ENCODE data around the gene IVL.

Gene IVL

DNA sequence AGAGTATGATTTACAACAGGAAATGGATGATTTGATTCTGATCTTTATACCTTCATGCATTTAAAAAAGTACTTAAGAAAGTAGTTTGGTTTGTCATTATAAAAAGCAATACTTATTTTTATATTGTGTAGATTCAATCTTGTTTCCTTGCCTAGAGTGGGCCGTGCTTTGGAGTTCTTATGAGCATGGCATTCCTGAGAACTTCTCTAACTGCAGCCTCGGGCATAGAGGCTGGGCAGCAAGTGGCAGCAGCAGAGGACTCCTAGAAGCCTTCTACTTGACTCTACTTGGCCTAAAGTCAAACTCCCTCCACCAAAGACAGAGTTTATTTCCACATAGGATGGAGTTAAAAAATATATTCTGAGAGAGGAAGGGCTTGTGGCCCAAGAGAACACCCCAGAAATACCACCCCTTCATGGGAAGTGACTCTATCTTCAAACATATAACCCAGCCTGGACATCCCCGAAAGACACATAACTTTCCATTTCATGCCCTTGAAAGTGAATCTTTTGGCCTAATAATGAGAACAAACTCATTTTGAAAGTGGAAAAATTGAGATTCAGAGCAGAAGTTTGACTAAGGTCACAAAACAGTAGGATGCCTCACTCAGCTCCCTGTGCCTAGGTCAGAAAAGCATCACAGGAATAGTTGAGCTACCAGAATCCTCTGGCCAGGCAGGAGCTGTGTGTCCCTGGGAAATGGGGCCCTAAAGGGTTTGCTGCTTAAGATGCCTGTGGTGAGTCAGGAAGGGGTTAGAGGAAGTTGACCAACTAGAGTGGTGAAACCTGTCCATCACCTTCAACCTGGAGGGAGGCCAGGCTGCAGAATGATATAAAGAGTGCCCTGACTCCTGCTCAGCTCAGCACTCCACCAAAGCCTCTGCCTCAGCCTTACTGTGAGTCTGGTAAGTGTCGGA lies at the start of gene IVL:
Gene IVL (plus strand): TSS at position 861 of the 916 bp plus-strand sequence. CDS start 1,252 bp downstream, outside the sequence.
- peak; percentile 81 for DNase-seq (ENCODE audit: low read depth, low spot score)
- peak within 1 kb of the TSS; percentile 96 for H3K27ac ChIP-seq

DNA sequence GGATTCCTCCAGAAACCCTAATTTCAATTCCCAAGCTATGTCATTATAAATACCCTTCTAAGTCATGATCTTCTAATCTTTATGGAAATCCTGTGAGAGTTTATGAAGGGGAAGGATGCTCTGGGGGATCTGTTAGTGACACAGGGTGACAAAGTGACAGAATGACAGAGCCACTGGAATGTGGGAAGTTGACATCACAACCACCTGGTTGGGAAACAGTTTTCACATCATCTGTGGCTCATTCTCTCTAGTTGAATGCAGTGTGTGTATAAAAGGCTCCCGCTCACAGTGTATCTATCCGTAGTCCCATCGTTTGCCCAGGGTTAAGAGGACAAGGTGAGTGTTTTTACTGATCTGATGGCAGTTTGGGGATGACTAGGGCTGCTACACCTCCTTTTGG lies 48.6 kb upstream of the IVL start, which contains the start of gene LCE7A:
Gene LCE7A (plus strand): TSS at position 301 of the 400 bp plus-strand sequence. CDS start 702 bp downstream, outside the sequence.
- DNase-seq (ENCODE audit: low read depth, low spot score) = no peak
- no peak within 1 kb of the TSS for H3K27ac ChIP-seq

- H3K27ac ChIP-seq = no peak overlapping the region
- DNase-seq (ENCODE audit: low read depth, low spot score) = no peak
Measured at GRCh38 chr1:152860129-152860528, 48.2 kb upstream of the IVL start.

- H3K27ac ChIP-seq = no peak overlapping the region
- DNase-seq (ENCODE audit: low read depth, low spot score) = no peak
Measured at GRCh38 chr1:152861374-152861773, 47.0 kb upstream of the IVL start.

DNA sequence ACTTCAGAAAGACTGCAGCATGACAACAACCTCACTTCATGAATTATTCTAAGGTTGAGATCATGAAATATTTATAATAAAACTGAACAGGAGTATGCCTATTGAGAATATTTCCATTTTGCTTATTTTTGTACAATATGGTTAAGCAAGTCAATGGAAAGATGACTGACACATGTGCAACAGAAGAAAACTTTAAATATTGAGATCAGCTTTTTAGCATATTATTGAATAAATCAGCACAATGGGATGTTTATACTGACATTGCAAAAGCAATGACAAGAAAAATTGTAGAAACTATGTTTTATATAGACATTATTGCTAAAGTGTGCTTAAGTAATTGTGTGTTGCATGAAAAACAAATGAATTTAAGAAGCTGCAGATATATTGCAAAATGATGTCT lies 43.9 kb upstream of the IVL start:
- no peak for DNase-seq (ENCODE audit: low read depth, low spot score)
- no peak overlapping the region for H3K27ac ChIP-seq

GRCh38 chr1:152866321-152866720 lies 42.0 kb upstream of the IVL start:
- DNase-seq (ENCODE audit: low read depth, low spot score) = no peak
- H3K27ac ChIP-seq = no peak overlapping the region

DNA sequence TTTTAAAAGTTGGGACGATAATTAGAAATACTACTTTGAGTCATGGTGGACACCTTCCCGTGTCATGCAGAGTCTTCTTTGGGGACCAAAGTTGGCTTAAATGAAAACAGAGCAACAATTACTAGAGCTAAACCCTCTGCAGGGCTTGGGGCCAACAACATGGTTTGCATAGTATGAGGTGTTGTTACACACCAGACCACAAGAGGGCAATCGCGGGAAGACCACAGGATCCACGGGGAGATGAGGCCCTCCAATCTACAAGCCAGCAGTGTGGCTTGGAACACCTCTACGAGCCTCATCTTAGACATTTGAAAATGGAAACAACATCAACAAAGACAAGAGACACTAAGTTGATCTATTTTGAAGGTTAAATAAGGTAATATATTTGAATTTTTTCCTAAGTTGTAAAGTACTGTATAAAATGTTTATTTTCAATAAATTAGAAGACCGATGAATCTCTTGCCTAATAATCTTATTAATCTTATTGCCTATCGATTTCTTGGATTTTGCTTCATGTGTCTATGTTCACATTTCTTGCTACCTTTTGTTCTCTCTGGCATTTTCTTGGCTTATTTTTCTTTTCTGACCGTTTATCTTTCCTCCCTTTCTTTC lies 38.4 kb upstream of the IVL start:
- no peak for DNase-seq (ENCODE audit: low read depth, low spot score)
- H3K27ac ChIP-seq = no peak overlapping the region

- H3K27ac ChIP-seq = no peak overlapping the region
Measured at GRCh38 chr1:152870831-152871730, 37.3 kb upstream of the IVL start.

DNA sequence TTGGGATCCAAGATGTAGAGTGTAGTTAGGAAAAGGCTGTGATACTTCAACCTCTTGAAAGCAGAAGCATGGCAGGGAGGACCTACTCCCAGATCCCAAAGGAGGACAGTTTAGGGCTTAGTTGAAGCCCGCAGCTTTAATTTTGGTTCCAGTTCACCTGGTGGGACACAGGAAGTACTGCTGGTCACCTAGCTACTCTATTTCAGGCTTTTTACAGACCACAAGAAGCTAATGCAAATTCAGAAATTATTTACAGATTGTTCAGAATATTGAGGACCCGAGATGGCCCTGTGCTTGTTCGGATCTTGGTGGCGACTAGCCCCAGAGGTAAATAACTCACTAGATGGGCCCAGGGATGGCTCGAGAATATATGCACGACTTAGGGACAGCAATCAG lies 36.6 kb upstream of the IVL start:
- no peak for DNase-seq (ENCODE audit: low read depth, low spot score)

More at GRCh38 chr1:152870831-152871730, 37.3 kb upstream of the IVL start:
- no peak for DNase-seq (ENCODE audit: low read depth, low spot score)

DNA sequence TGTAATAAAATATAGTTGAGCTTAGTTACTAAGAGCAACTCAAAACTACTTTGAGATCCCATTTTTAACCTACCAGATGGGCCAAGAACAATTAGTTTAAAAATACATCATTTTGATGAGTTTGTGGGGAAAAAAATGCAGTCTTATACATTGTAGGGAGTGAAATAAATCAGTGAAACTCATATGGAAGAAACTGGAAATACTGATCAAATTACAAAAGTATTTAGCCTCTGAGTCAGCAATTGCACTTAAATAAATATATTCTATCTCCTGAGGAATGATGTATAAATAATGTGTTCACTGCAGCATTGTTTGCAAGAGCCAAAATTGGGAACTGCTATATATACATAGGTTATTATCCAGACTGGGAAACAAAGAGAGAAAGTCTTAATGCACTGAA lies 34.9 kb upstream of the IVL start:
- DNase-seq (ENCODE audit: low read depth, low spot score) = no peak
- H3K27ac ChIP-seq = no peak overlapping the region

More for the DNA sequence above, 36.6 kb upstream of the IVL start:
- H3K27ac ChIP-seq = no peak overlapping the region

DNA sequence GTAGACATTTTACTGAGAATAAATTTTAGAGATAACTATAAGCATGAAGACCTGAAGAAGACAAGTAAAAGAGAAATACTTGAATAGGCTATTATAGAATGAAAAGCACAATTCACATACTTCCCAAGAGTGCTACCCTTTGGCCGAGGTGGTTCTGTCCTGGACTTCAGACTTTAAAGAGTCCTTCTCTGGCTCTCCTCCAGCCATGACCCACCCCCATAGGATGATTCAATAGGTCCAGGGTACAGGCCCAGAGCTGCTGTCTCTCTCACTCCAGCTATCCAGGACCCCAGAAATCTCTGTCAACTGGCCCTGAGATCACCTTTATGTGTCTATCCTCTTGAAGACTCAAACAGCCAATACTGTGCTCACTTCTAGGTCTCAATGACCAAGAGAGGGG lies 31.5 kb upstream of the IVL start:
- H3K27ac ChIP-seq = no peak overlapping the region
- no peak for DNase-seq (ENCODE audit: low read depth, low spot score)

DNA sequence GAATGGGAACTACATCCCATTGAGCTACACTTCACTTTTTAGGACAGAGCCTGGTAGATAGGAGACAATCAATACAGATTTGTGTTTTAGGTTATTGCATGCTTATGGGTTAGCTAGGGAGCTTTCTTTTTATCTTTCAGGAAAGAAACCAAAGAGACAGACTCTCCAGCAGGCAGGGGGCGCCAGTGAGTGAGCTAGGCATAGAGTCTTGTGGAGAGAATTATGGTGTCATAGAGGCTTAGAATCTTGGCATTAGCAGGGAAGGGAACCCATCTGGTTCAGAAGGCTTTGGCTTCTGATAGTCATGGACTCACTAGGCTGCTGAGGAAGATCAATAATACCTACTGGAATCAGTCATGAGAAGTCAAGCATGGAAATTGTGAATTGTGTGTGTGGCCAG lies 30.3 kb upstream of the IVL start, which contains the start of gene SMCP:
Gene SMCP (plus strand): TSS at position 281 of the 400 bp plus-strand sequence. CDS start 6,101 bp downstream, outside the sequence.
- DNase-seq (ENCODE audit: low read depth, low spot score) = no peak
- no peak within 1 kb of the TSS for H3K27ac ChIP-seq

DNA sequence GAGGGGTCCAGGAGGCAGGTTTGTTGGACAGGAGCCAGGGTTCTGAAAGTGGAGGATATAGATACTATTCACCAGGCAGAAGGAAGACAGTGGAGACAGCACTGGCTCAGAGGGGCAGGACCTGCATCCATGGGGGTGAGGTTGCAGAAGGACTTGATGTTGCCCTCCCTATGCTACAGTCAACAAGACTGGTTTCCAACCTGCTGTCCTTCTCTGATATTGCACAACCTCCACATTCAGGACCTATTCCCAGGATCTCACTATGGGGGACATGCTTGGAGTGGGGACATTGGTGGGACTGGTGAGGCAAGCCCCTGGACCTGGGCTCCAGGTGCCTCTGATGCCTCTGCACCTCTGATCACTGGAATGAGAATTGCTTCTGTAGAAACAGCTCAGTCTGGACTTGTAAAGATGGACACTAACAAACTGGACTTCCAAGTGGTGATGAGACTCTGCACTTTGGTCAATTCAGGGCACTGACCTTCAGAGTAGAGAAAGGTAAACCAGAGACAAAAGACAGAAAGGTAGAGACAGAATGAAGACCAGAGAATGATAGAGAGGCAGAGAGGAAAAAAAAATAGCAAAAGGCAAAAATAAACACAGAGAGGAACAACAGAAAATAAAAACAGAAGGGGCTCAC lies 28.7 kb upstream of the IVL start:
- H3K27ac ChIP-seq = peak overlapping the region; percentile 76
- DNase-seq (ENCODE audit: low read depth, low spot score) = no peak

GRCh38 chr1:152880316-152880715 lies 28.0 kb upstream of the IVL start:
- H3K27ac ChIP-seq = peak overlapping the region; percentile 76
- no peak for DNase-seq (ENCODE audit: low read depth, low spot score)

GRCh38 chr1:152880907-152881306 lies 27.4 kb upstream of the IVL start:
- peak overlapping the region; percentile 76 for H3K27ac ChIP-seq
- no peak for DNase-seq (ENCODE audit: low read depth, low spot score)

- H3K27ac ChIP-seq = peak overlapping the region; percentile 26
- no peak for DNase-seq (ENCODE audit: low read depth, low spot score)
Measured at GRCh38 chr1:152884085-152884484, 24.3 kb upstream of the IVL start.

DNA sequence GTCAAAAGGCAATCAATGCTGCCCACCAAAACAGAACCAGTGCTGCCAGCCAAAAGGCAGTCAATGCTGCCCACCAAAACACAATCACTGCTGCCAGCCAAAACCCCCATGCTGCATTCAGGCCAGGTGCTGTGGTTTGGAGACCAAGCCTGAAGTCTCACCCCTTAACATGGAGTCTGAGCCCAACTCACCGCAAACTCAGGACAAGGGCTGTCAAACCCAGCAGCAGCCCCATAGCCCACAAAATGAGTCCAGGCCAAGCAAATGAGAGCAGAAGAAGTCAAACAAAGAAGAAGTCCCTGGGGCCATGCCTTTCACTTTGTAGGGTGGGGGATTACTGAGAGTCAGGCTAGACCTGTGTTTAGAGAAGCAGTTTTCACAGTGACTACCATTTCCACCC lies 23.8 kb upstream of the IVL start:
- peak overlapping the region; percentile 26 for H3K27ac ChIP-seq
- DNase-seq (ENCODE audit: low read depth, low spot score) = no peak

DNA sequence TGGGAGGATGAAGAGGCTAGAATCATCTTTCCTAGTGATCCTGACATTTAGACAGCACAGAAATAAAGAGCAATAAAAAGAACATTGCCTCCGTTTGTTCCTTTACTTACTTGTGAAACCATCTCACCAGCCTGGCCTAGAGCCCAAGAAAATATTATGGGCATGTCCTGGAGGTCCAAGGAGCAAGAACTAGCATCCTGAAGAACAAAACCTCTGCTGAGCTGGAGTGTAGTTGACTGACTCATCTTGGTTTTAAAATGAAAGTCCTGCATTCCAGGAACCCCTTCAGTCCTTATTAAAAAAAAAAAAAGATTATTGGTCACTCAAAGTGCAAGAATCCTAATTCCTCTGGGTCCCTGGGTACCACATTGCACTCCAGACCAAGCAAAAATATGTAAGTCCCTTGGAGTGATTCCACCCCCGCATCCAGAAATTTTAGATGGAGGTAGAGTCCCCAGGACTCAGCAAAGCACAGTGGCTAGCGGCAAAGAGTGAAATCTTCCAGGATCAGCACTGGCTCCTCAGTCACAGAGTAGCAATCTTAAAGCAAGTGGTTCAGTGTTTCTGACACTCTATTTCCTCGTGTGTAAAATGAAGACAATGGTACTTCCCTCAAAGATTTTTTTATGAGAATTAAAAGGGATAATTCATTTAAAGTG lies 23.3 kb upstream of the IVL start:
- no peak for DNase-seq (ENCODE audit: low read depth, low spot score)
- H3K27ac ChIP-seq = peak overlapping the region; percentile 26

GRCh38 chr1:152886085-152886484 lies 22.3 kb upstream of the IVL start:
- H3K27ac ChIP-seq = no peak overlapping the region
- DNase-seq (ENCODE audit: low read depth, low spot score) = no peak

Measured in epithelial cell of prostate (primary cell).